ENCODE results near the gene TMEM72. TPM values are rescaled to one million over a fixed set of nuclear protein-coding genes. Genes with fewer than 3 reads are reported as not detected.
A peak's percentile ranks its signal among the peaks of the same experiment; 100 is the strongest.

The TMEM72 gene
- total and polyA plus RNA-seq, 2 of the 13 experiments (the other 11 are each of a cell fraction or from before 2014, with no cell fraction given) = 0.04 TPM; not detected in 1

DNA sequence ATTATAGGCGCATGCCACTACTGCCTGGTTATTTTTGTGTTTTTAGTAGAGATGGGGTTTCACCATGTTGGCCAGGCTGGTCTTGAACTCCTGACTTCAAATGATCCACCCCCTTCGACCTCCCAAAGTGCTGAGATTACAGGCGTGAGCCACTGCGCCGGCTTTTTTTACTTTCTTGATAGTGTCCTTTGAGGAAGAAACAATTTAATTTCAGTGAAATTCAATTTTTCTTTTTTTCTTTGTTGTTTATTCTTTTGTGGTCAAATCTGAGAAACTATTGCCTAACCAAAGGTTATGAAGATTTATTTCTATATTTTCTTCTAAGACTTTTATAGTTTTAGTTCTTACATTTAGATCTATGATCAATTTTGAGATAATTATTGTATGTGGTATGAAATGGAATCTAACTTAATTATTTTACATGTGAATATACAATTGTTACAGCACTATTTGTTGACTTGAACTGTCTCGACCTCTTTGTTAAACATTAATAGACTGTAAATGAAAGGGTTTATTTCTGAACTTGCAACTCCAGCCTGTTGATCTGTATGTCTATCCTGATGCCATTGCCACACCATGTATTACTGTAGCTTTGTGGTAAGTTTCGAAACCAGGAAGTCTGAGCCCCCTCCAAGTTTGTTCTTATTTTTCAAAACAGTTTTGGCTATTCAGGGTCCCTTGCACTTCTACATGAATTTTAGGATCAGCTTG lies 28.7 kb downstream of the TMEM72 start (continued):
- TF ChIP-seq RERE (CRISPR knock-in tag; IDR thresholded peaks at IDR 0.05; ENCODE audit: low read depth) (0 out of 2 replicates have a peak, but pooled peaks have one; percentile 42), HOXA3 (CRISPR knock-in tag; IDR thresholded peaks at IDR 0.05) (0 out of 2 replicates have a peak, but pooled peaks have one; percentile 19), ARID5B (CRISPR knock-in tag; IDR thresholded peaks at IDR 0.05) (peak; percentile 89), HMG20B (CRISPR knock-in tag; conservative IDR thresholded peaks at IDR 0.05) (peak; percentile 65; the same call in 1 of the 2 replicates), ZNF644 (CRISPR knock-in tag; IDR thresholded peaks at IDR 0.05; ENCODE audit: low read depth) (0 out of 2 replicates have a peak, but pooled peaks have one; percentile 31), FOXA1 (IDR thresholded peaks at IDR 0.05) (no peak), FOXA1 (CRISPR knock-in tag; IDR thresholded peaks at IDR 0.05) (peak; percentile 73), HNF4A (CRISPR knock-in tag; IDR thresholded peaks at IDR 0.05) (peak; percentile 65), EP300 (IDR thresholded peaks at IDR 0.05; ENCODE audit: low read depth in 2 of 2, low read length in 2 of 2) (peak in 1 of 2 experiments; percentile 91; a peak in 2 of 4 replicates), EP300 (CRISPR knock-in tag; IDR thresholded peaks at IDR 0.05; ENCODE audit: borderline replicate concordance) (peak; percentile 64; the same call in 1 of the 2 replicates)
- TF ChIP-seq, protein P1, sequence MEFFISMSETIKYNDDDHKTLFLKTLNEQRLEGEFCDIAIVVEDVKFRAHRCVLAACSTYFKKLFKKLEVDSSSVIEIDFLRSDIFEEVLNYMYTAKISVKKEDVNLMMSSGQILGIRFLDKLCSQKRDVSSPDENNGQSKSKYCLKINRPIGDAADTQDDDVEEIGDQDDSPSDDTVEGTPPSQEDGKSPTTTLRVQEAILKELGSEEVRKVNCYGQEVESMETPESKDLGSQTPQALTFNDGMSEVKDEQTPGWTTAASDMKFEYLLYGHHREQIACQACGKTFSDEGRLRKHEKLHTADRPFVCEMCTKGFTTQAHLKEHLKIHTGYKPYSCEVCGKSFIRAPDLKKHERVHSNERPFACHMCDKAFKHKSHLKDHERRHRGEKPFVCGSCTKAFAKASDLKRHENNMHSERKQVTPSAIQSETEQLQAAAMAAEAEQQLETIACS (CRISPR knock-in tag; IDR thresholded peaks at IDR 0.05) = no peak
- TF ChIP-seq, protein P2, sequence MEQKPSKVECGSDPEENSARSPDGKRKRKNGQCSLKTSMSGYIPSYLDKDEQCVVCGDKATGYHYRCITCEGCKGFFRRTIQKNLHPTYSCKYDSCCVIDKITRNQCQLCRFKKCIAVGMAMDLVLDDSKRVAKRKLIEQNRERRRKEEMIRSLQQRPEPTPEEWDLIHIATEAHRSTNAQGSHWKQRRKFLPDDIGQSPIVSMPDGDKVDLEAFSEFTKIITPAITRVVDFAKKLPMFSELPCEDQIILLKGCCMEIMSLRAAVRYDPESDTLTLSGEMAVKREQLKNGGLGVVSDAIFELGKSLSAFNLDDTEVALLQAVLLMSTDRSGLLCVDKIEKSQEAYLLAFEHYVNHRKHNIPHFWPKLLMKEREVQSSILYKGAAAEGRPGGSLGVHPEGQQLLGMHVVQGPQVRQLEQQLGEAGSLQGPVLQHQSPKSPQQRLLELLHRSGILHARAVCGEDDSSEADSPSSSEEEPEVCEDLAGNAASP (CRISPR knock-in tag; IDR thresholded peaks at IDR 0.05; ENCODE audit: borderline replicate concordance) = peak; percentile 84; the same call in 1 of the 2 replicates
- TF ChIP-seq, protein P3, sequence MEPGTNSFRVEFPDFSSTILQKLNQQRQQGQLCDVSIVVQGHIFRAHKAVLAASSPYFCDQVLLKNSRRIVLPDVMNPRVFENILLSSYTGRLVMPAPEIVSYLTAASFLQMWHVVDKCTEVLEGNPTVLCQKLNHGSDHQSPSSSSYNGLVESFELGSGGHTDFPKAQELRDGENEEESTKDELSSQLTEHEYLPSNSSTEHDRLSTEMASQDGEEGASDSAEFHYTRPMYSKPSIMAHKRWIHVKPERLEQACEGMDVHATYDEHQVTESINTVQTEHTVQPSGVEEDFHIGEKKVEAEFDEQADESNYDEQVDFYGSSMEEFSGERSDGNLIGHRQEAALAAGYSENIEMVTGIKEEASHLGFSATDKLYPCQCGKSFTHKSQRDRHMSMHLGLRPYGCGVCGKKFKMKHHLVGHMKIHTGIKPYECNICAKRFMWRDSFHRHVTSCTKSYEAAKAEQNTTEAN (CRISPR knock-in tag; conservative IDR thresholded peaks at IDR 0.05) = peak; percentile 65; the same call in 1 of the 2 replicates
